ENCODE results near the gene PPARD.

GRCh38 chr6:35362200-35362599, 19.8 kb downstream of the PPARD start:
- TF ChIP-seq CTCF (IDR thresholded peaks at IDR 0.05; ENCODE audit: poor library complexity, severe bottlenecking) (no peak), POLR2AphosphoS5 (IDR thresholded peaks at IDR 0.05) (no peak), REST (IDR thresholded peaks at IDR 0.05; ENCODE audit: borderline replicate concordance) (no peak), MXI1 (conservative IDR thresholded peaks at IDR 0.05; ENCODE audit: poor library complexity, severe bottlenecking) (no peak), RAD21 (conservative IDR thresholded peaks at IDR 0.05) (no peak), TAF1 (IDR thresholded peaks at IDR 0.05; ENCODE audit: low read depth) (no peak), SMC3 (conservative IDR thresholded peaks at IDR 0.05; ENCODE audit: poor library complexity) (no peak)

Data from neural cell (in vitro differentiated cells).